Measurements from ENCODE around the gene CSAD. TPM values are rescaled to one million over a fixed set of nuclear protein-coding genes. Genes with fewer than 3 reads are reported as not detected.
A peak's percentile ranks its signal among the peaks of the same experiment; 100 is the strongest.

The CSAD gene
- total and polyA plus RNA-seq, 2 of the 13 experiments (the other 11 are each of a cell fraction or from before 2014, with no cell fraction given) = 7.2 to 23.5 TPM

- TF ChIP-seq ATF5 (CRISPR knock-in tag; IDR thresholded peaks at IDR 0.05; ENCODE audit: low read depth) (no peak), ZNF768 (CRISPR knock-in tag; IDR thresholded peaks at IDR 0.05) (peak; percentile 94)
- Histone ChIP-seq H3K4me1 (ENCODE audit: insufficient read depth, low read length) (0 out of 2 replicates have a peak, but pooled peaks cover 12% of the 10 kb centered on the region), H3K4me3 (replicated peaks in 1 of 3; ENCODE audit: insufficient read depth in 1 of 3, low read depth in 2 of 3, low read length in 3 of 3) (no peak overlapping the region), H3K27me3 (ENCODE audit: control insufficient read depth in 1 of 2, insufficient read depth in 2 of 2, low read length in 2 of 2) (no peaks in the 10 kb centered on the region), H4K20me1 (ENCODE audit: insufficient read depth, low read length) (no peaks in the 10 kb centered on the region), H3K27ac (ENCODE audit: extremely low read length, insufficient read depth, low read length) (no peak overlapping the region), H3K4me2 (ENCODE audit: low read depth, low read length) (no peak overlapping the region), H2AFZ (ENCODE audit: low read length) (no peak overlapping the region), H3K9me3 (ENCODE audit: low read length) (no peaks in the 10 kb centered on the region), H3K36me3 (replicated peaks in 1 of 2; ENCODE audit: control insufficient read depth in 1 of 2, insufficient read depth in 2 of 2, low read length in 2 of 2) (peaks cover 19 to 42% of the 10 kb centered on the region in 2 experiments), H3K9ac (ENCODE audit: insufficient read depth, low read depth, low read length) (no peak overlapping the region), H3K79me2 (ENCODE audit: insufficient read depth, low read length) (no peaks in the 10 kb centered on the region)
- in situ Hi-C loops (cut with HindIII; ENCODE audit: extremely low pct_ligation_motif_present, low pct_unique_long_range_greater_than_20kb) (no loop called here), intact Hi-C loops (cut with micrococcal nuclease; ENCODE audit: unreplicated experiment) (no loop called here)
- no TSS peak for BruUV-seq (replicated peaks)
- ChIA-PET CTCF (ENCODE audit: low intra/inter-chr PET ratio, low total read pairs) (no interaction called here), POLR2A (interaction anchor here (0.8 to 2.3 kb wide), 3 partner anchors 14 to 54 kb away, joined by 3 to 5 read pairs (median 3); partner anchors contain the start of gene SPRYD3)
- no peak for ATAC-seq
- WGBS (ENCODE audit: low lambda C conversion rate) = 98% methylated on average over 8 of the region's 8 CpGs
- no peak for FAIRE-seq
- no peak for DNase-seq (ENCODE audit: low spot score)
These were observed 64.7 kb downstream of the CSAD start for GRCh38 chr12:53115891-53116648.

GRCh38 chr12:53115112-53115890 is 65.4 kb downstream of the CSAD start:
- H4K20me1 ChIP-seq (ENCODE audit: insufficient read depth, low read length) = no peaks in the 10 kb centered on the region
- CTCF ChIA-PET (ENCODE audit: low intra/inter-chr PET ratio, low total read pairs) = no interaction called here
- TF ChIP-seq FOXO1 (CRISPR knock-in tag; IDR thresholded peaks at IDR 0.05) = no peak
- TF ChIP-seq REL (CRISPR knock-in tag; conservative IDR thresholded peaks at IDR 0.05) = no peak
- no peak for TF ChIP-seq ZNF598 (CRISPR knock-in tag; IDR thresholded peaks at IDR 0.05; ENCODE audit: borderline replicate concordance)
- TF ChIP-seq DNMT1 (CRISPR knock-in tag; IDR thresholded peaks at IDR 0.05) = 0 out of 2 replicates have a peak, but pooled peaks have one; percentile 63
- no peak for TF ChIP-seq NFAT5 (CRISPR knock-in tag; IDR thresholded peaks at IDR 0.05)
- peak; percentile 87 for TF ChIP-seq AGO2 (optimal IDR thresholded peaks at IDR 0.05; ENCODE audit: low read depth, low read length)
- no peak for TF ChIP-seq HDAC6 (IDR thresholded peaks at IDR 0.05; ENCODE audit: low read depth, low read length)
- TF ChIP-seq NFATC3 (CRISPR knock-in tag; IDR thresholded peaks at IDR 0.05) = no peak

More at GRCh38 chr12:53115112-53115890, 65.4 kb downstream of the CSAD start:
- BruUV-seq (replicated peaks) = no TSS peak
- H3K9ac ChIP-seq (ENCODE audit: insufficient read depth, low read depth, low read length) = no peak overlapping the region
- intact Hi-C loops (cut with micrococcal nuclease; ENCODE audit: unreplicated experiment) (no loop called here), in situ Hi-C loops (cut with HindIII; ENCODE audit: extremely low pct_ligation_motif_present, low pct_unique_long_range_greater_than_20kb) (no loop called here)
- no peak overlapping the region for H2AFZ ChIP-seq (ENCODE audit: low read length)
- H3K9me3 ChIP-seq (ENCODE audit: low read length) = no peaks in the 10 kb centered on the region
- H3K4me1 ChIP-seq (ENCODE audit: insufficient read depth, low read length) = 0 out of 2 replicates have a peak, but pooled peaks cover 12% of the 10 kb centered on the region
- H3K27me3 ChIP-seq (ENCODE audit: control insufficient read depth in 1 of 2, insufficient read depth in 2 of 2, low read length in 2 of 2) = no peaks in the 10 kb centered on the region
- 98% methylated on average over 26 of the region's 33 CpGs for WGBS (ENCODE audit: low lambda C conversion rate)
- H3K36me3 ChIP-seq (replicated peaks in 1 of 2; ENCODE audit: control insufficient read depth in 1 of 2, insufficient read depth in 2 of 2, low read length in 2 of 2) = peaks cover 14 to 37% of the 10 kb centered on the region in 2 experiments
- H3K27ac ChIP-seq (ENCODE audit: extremely low read length, insufficient read depth, low read length) = no peak overlapping the region
- H3K4me2 ChIP-seq (ENCODE audit: low read depth, low read length) = no peak overlapping the region
- no peak for DNase-seq (ENCODE audit: low spot score)
- POLR2A ChIA-PET = interaction anchor here (0.8 kb wide), 1 partner anchor 54 kb away, joined by 3 read pairs; no protein-coding TSS in a partner anchor
- no peak; the same call in 1 of the 3 replicates for ATAC-seq
- no peak for FAIRE-seq
- H3K79me2 ChIP-seq (ENCODE audit: insufficient read depth, low read length) = no peaks in the 10 kb centered on the region
- H3K4me3 ChIP-seq (replicated peaks in 1 of 3; ENCODE audit: insufficient read depth in 1 of 3, low read depth in 2 of 3, low read length in 3 of 3) = no peak overlapping the region

All from HepG2 (cell line).